Astrocyte of the cerebellum (primary cell): ENCODE measurements around the gene FOXE1.

Experiments
- DNase-seq: peaks from one replicate; pipeline ENCODE4 v3.0.0-alpha.2; 2011; ENCODE audit warnings: low read depth
- H3K4me3 ChIP-seq: 2 replicates; pipeline ENCODE4 v1.5.1; 2011; ENCODE audit warnings: mild to moderate bottlenecking, low read depth, low read length, moderate library complexity
- CTCF ChIP-seq: IDR thresholded peaks from 2 replicates; pipeline ENCODE4 v1.5.1; 2012; ENCODE audit warnings: low read length, low read depth, moderate library complexity, mild to moderate bottlenecking; ENCODE audit errors: missing control alignments
- in situ Hi-C: cut with HindIII; loops from 2 replicates; pipeline ENCODE4 v1.10.0; 2017; ENCODE audit warnings: low sequenced_read_pairs

Gene FOXE1

GRCh38 chr9:97846347-97846746, 6.7 kb upstream of the FOXE1 start:
- no peak overlapping the region for H3K4me3 ChIP-seq
- in situ Hi-C loops: no loop called here
- TF ChIP-seq CTCF: no peak
- DNase-seq: no peak

- TF ChIP-seq CTCF: no peak
- H3K4me3 ChIP-seq: no peak overlapping the region
- in situ Hi-C loops: no loop called here
- DNase-seq: no peak
Measured at GRCh38 chr9:97847474-97848214, 5.4 kb upstream of the FOXE1 start.

- no peak overlapping the region for H3K4me3 ChIP-seq
- peak; percentile 46 for TF ChIP-seq CTCF
- no peak for DNase-seq
- in situ Hi-C loops: no loop called here
Measured at GRCh38 chr9:97848215-97848479, 4.9 kb upstream of the FOXE1 start.

GRCh38 chr9:97848480-97849237, 4.4 kb upstream of the FOXE1 start:
- TF ChIP-seq CTCF: no peak
- DNase-seq: no peak
- in situ Hi-C loops: no loop called here
- H3K4me3 ChIP-seq: no peak overlapping the region

- DNase-seq: no peak
- H3K4me3 ChIP-seq: no peak overlapping the region
- no peak for TF ChIP-seq CTCF
- in situ Hi-C loops: no loop called here
Measured at GRCh38 chr9:97849980-97850379, 3.0 kb upstream of the FOXE1 start.

- no peak overlapping the region for H3K4me3 ChIP-seq
- no peak for DNase-seq
- TF ChIP-seq CTCF: no peak
- in situ Hi-C loops: no loop called here
Measured at GRCh38 chr9:97850746-97851445, 2.1 kb upstream of the FOXE1 start.
